BLaER1 (cell line): ENCODE measurements around the gene PPM1N.

Experiments used
- H3K27ac ChIP-seq: shearing (Covaris generic); formaldehyde crosslinking; 2 replicates; pipeline ENCODE4 v1.8.1; 2022
- H3K27me3 ChIP-seq: shearing (Covaris generic); formaldehyde crosslinking; 2 replicates; pipeline ENCODE4 v1.8.1; 2022
- H3K36me3 ChIP-seq: shearing (Covaris generic); formaldehyde crosslinking; 2 replicates; pipeline ENCODE4 v1.8.1; 2022
- H3K4me1 ChIP-seq: shearing (Covaris generic); formaldehyde crosslinking; 2 replicates; pipeline ENCODE4 v1.8.1; 2022
- H3K4me2 ChIP-seq: shearing (Covaris generic); formaldehyde crosslinking; 2 replicates; pipeline ENCODE4 v1.8.1; 2022
- H3K4me3 ChIP-seq: shearing (Covaris generic); formaldehyde crosslinking; 2 replicates; pipeline ENCODE4 v1.8.1; 2022
- H3K9ac ChIP-seq: shearing (Covaris generic); formaldehyde crosslinking; 2 replicates; pipeline ENCODE4 v1.8.1; 2022
- H3K9me3 ChIP-seq: shearing (Covaris generic); formaldehyde crosslinking; 2 replicates; pipeline ENCODE4 v1.8.1; 2022
- H4K20me1 ChIP-seq: shearing (Covaris generic); formaldehyde crosslinking; 2 replicates; pipeline ENCODE4 v1.8.1; 2022
- Cebpa-rat ChIP-seq: shearing (Covaris generic); IDR thresholded peaks from 2 replicates; pipeline ENCODE4 v1.8.1; 2022

Gene PPM1N

DNA sequence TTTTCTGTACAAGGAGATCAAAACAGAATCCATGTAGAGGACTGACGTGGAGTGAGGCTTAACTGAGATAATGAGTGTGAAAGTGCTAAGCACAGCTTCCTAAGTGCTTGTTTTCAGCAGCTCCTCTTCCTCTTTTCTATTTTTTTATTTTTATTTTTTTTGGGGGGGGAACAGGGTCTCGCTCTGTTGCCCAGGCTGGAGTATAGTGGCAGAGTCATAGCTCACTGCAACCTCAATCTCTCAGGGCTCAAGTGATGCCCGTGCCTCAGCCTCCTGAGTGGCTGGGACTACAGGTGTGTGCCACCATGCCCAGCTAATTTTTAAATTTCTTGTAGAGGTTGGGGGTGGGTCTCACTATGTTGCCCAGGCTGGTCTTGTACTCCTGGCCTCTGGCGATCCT is 36.1 kb upstream of the PPM1N start:
- Histone ChIP-seq H3K36me3 (no peaks in the 10 kb centered on the region), H3K4me1 (peaks cover 64% of the 10 kb centered on the region), H4K20me1 (no peaks in the 10 kb centered on the region), H3K27ac (no peak overlapping the region), H3K4me2 (peak overlapping the region; percentile 69), H3K9ac (no peak overlapping the region), H3K27me3 (no peaks in the 10 kb centered on the region), H3K4me3 (no peak overlapping the region), H3K9me3 (no peaks in the 10 kb centered on the region)
- TF ChIP-seq Cebpa-rat = no peak

DNA sequence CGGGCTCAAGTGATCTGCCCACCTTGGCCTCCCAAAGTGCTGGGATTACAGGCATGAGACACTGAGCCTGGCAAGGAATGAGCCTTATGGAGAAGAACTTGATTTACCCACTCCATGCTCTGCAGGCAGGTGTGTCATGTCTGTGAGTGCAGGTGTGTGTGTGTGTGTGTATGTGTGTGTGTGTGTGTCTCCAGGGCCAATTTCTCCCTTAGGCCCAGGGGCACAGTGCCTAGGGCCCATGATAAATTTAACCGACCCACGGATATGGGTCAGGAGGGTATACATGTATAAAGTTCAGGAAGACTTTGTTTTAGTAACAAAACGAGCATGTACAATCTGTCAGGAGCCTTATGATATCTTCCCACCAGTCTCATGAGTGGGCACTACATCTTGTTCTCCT is 35.0 kb upstream of the PPM1N start:
- H3K4me1 ChIP-seq = peaks cover 62% of the 10 kb centered on the region
- TF ChIP-seq Cebpa-rat = no peak
- no peak overlapping the region for H3K27ac ChIP-seq
- no peak overlapping the region for H3K4me3 ChIP-seq
- H3K4me2 ChIP-seq = no peak overlapping the region
- no peaks in the 10 kb centered on the region for H3K36me3 ChIP-seq
- H4K20me1 ChIP-seq = peaks cover 4% of the 10 kb centered on the region
- no peak overlapping the region for H3K9ac ChIP-seq
- H3K9me3 ChIP-seq = no peaks in the 10 kb centered on the region
- H3K27me3 ChIP-seq = peaks cover 3% of the 10 kb centered on the region; the same call in 1 of the 2 replicates

DNA sequence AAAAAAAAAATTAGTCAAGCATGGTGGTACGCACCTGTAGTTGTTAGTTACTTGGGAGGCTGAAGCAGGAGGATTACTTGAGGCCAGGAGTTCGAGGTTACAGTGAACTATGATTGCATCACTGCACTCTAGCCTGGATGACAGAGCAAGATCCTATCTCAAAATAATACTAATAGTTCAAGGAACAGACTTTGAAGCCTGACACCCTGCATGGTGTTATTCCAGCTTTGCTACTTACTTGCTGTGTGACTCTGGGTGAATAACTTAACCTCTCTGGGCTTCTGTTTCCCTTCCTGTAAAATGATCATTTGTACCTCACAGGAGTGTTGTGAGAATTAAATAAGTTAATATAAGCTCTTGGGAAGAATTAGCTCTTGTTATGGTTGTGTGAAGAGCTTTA is 34.0 kb upstream of the PPM1N start:
- Histone ChIP-seq H3K9me3 (no peaks in the 10 kb centered on the region), H3K4me1 (peaks cover 58% of the 10 kb centered on the region), H3K9ac (no peak overlapping the region), H3K4me2 (0 out of 2 replicates have a peak overlapping the region, but pooled peaks have one; percentile 38), H3K27ac (no peak overlapping the region), H3K36me3 (no peaks in the 10 kb centered on the region), H3K4me3 (no peak overlapping the region), H4K20me1 (peaks cover 7% of the 10 kb centered on the region), H3K27me3 (peaks cover 7% of the 10 kb centered on the region; the same call in 1 of the 2 replicates)
- TF ChIP-seq Cebpa-rat = no peak

DNA sequence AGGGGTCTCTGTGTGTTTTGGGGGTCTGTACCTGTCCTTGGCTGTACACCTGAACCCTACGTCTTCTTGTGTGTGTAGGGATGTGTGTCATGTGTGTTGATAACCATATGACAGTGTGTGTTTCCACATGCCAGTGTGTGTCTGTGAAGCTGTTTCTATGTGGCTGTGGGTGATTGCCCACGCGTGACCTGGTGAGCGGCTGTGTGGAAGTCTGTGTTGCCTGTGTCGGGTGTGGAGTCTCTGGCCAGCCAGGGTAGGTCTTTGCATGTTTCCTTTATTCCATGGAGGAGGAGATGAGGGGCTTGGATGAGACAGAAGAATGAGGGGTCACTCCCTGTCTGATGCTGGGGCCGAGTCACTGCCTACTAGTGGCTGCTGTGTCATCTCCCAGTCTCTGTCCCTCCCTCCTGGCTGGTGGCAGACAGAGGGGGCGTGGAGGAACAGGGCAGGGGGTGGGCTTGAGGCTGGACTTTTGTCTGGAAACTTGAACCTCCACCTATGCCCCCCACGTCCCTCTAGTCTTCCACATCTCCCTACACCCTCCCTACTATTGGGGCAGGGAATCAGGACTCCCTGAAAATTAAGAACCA is 33.3 kb upstream of the PPM1N start:
- Histone ChIP-seq H3K9ac (no peak overlapping the region), H3K36me3 (no peaks in the 10 kb centered on the region)

DNA sequence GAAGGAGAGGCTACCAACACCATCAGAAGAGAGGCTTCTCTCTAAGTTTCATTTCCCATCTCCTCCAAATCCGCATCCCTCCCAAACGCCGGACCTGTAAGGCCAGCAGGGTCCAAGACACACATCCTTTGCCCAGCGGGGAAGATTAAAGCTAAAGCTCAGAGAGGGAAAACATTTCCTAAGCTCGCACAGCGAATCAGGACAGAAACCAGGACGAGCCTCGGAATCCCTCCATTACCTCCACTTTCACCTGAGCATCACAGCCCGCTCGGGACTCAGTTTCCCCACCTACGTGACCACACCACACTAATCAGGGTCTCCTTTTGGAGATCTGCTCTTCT is 31.2 kb upstream of the PPM1N start:
- no peak for TF ChIP-seq Cebpa-rat

More for the DNA sequence above, 33.3 kb upstream of the PPM1N start:
- peak overlapping the region; percentile 38 for H3K4me2 ChIP-seq
- H3K4me3 ChIP-seq = no peak overlapping the region
- H3K9me3 ChIP-seq = no peaks in the 10 kb centered on the region
- no peak overlapping the region for H3K27ac ChIP-seq
- H3K4me1 ChIP-seq = peaks cover 57% of the 10 kb centered on the region
- H4K20me1 ChIP-seq = peaks cover 7% of the 10 kb centered on the region
- H3K27me3 ChIP-seq = peaks cover 7% of the 10 kb centered on the region; the same call in 1 of the 2 replicates
- TF ChIP-seq Cebpa-rat = no peak

DNA sequence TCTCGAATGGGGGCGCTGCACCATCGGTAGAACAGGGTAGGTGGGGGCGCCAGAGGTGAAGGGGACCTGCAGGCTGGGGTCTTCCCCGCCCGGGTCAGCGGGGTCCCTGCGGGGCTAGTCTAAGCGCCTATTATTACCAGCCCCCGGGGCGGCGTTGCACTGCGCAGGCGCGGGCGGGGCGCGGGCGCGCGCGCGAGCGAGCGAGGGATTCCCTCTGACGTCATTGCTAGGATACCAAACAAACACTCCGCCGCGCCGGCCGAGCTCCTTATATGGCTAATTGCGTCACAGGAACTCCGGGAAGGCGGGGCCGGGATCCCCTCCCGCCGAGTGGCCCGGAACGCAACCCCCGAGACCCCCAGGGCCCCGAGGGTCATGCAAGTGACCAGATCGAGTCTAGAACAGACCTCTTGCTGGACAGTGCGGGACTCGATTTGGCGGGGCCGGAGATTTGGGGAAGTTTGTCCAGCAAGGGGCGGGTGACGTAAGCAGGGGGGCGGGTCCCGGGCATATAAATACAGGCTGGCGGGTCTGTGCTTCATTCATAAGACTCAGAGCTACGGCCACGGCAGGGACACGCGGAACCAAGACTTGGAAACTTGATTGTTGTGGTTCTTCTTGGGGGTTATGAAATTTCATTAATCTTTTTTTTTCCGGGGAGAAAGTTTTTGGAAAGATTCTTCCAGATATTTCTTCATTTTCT is 30.6 kb upstream of the PPM1N start, which contains the start of gene FOSB:
Gene FOSB, plus strand, starts transcription at position 541 of the 703 bp plus-strand sequence. CDS start 591 bp downstream, outside the sequence.
- Histone ChIP-seq H3K36me3 (no peaks in the 10 kb centered on the region), H3K9me3 (no peaks in the 10 kb centered on the region), H3K27me3 (peaks cover 30% of the 10 kb centered on the region), H4K20me1 (peaks cover 16% of the 10 kb centered on the region), H3K4me2 (peak within 1 kb of the TSS; percentile 100), H3K4me3 (peak within 1 kb of the TSS; percentile 81), H3K9ac (peak within 1 kb of the TSS; percentile 82), H3K4me1 (peaks cover 46% of the 10 kb centered on the region), H3K27ac (peak within 1 kb of the TSS; percentile 71; the same call in 1 of the 2 replicates)
- TF ChIP-seq Cebpa-rat = no peak

More for the DNA sequence above, 31.2 kb upstream of the PPM1N start:
- Histone ChIP-seq H3K4me3 (peak overlapping the region; percentile 81), H4K20me1 (peaks cover 11% of the 10 kb centered on the region), H3K27me3 (peaks cover 25% of the 10 kb centered on the region), H3K36me3 (no peaks in the 10 kb centered on the region), H3K9me3 (no peaks in the 10 kb centered on the region), H3K27ac (0 out of 2 replicates have a peak overlapping the region, but pooled peaks have one; percentile 31), H3K9ac (peak overlapping the region; percentile 63), H3K4me1 (peaks cover 47% of the 10 kb centered on the region), H3K4me2 (peak overlapping the region; percentile 100)

DNA sequence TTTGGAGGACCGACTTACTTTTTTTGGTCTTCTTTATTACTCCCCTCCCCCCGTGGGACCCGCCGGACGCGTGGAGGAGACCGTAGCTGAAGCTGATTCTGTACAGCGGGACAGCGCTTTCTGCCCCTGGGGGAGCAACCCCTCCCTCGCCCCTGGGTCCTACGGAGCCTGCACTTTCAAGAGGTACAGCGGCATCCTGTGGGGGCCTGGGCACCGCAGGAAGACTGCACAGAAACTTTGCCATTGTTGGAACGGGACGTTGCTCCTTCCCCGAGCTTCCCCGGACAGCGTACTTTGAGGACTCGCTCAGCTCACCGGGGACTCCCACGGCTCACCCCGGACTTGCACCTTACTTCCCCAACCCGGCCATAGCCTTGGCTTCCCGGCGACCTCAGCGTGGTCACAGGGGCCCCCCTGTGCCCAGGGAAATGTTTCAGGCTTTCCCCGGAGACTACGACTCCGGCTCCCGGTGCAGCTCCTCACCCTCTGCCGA is 30.0 kb upstream of the PPM1N start:
- Histone ChIP-seq H3K36me3 (no peaks in the 10 kb centered on the region), H3K4me2 (peak overlapping the region; percentile 100), H3K4me1 (peaks cover 47% of the 10 kb centered on the region), H4K20me1 (peaks cover 19% of the 10 kb centered on the region), H3K27me3 (peaks cover 36% of the 10 kb centered on the region), H3K4me3 (peak overlapping the region; percentile 81), H3K9ac (peak overlapping the region; percentile 82), H3K9me3 (no peaks in the 10 kb centered on the region), H3K27ac (no peak overlapping the region)
- no peak for TF ChIP-seq Cebpa-rat

DNA sequence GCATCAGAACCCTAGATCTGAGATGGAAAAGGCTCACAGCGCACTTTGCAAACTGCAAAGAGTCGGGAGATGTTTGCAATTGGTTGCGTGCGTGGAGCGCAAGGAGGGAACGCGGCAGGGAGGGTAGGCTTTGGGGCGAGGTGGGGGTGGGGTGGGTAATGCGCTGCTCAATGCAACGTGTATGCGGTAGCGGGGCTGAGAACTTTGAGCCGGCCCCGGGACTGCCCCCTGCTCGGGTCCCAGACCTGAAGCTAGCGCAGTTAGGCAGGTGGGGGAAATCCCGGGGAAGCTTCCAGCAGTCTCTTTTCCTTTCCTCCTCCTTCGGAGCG is 29.5 kb upstream of the PPM1N start:
- no peak for TF ChIP-seq Cebpa-rat
- Histone ChIP-seq H4K20me1 (peaks cover 19% of the 10 kb centered on the region), H3K4me2 (peak overlapping the region; percentile 100), H3K4me3 (peak overlapping the region; percentile 81), H3K27ac (peak overlapping the region; percentile 71; the same call in 1 of the 2 replicates), H3K36me3 (no peaks in the 10 kb centered on the region), H3K4me1 (peaks cover 47% of the 10 kb centered on the region), H3K27me3 (peaks cover 41% of the 10 kb centered on the region), H3K9me3 (no peaks in the 10 kb centered on the region), H3K9ac (peak overlapping the region; percentile 82)

DNA sequence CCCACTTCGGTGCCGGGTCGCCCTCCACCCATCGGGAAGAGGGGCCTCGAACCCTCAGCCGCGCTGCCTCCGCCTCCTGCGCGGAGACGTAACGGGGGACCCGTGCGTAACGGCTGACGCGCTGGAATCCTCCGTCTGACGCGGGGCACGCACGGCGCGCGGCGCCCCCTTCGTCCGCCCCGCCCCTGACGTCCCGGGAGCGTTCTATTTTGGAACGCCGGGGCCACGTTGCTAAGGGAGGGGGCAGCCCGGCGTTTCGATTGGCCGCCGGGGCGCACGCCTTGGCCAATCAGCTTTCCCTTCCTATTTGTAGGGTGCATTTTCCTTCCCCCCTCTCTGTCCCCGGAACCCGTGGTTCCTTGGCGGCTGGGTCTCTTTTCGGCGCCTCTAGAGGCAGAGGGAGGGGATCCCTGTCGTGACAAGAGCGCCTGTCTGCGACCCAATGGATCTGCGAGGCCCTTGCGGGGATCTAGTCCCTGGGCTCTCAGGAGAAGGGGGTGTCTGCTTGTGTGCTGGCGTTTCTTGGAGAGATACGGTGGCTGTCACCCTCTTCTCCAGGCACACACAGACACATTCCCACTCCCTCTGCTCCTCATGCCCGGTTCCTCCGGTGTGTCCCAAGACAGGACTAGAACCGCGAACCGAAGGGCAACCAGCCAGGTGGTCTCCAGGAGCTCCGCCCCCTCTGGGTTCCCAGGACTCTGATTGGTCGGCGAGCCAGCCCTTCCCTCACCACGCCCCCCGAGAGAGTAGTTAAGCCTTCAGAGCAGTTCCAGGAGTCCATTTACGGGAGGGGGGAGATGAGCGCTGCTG is 28.9 kb upstream of the PPM1N start:
- H3K4me3 ChIP-seq = peak overlapping the region; percentile 81

More for the DNA sequence above, 28.9 kb upstream of the PPM1N start:
- TF ChIP-seq Cebpa-rat = no peak
- Histone ChIP-seq H3K9me3 (no peaks in the 10 kb centered on the region), H3K27ac (peak overlapping the region; percentile 71), H3K4me1 (peaks cover 47% of the 10 kb centered on the region), H3K27me3 (peaks cover 47% of the 10 kb centered on the region), H3K4me2 (peak overlapping the region; percentile 100), H3K36me3 (no peaks in the 10 kb centered on the region), H4K20me1 (peaks cover 19% of the 10 kb centered on the region), H3K9ac (peak overlapping the region; percentile 82)
